ENCODE results near the gene BAZ2A.

DNA sequence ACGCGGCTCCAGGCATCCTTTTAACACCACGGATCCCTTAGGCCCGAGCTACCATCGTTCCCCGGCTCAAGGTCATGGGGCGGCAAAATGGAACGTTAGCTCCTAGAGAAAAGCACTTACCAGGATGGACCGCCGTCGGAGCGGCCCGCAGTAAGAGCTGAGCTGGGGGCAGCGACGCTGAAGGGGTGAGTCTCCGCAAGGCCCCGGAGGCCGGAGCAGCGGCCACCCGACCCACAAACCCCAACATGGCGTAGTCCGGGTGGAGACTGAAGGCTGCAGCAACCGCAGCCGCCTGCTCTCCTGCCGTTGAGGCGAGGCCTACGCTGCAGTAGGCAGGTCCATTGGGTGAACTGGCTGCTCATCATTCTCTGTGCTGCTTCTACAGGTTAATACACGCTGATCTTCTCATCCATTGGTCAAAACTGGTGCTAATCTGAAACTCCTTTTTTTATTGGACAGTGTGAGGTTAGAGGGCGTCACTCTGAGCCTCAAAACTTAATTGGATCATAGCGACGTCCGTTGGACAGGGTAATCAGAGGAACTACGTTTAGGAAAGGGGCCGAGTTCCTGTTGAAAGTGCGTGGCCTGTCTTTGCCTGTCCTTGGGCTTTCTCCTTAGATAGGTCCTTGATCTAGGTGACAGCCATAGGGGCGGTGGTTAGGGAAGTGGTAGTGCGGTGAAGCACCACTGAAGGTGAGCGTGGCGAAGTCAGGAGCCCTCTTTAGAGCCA is 15.8 kb upstream of the BAZ2A start, which contains the start of gene ATP5F1B:
- TF ChIP-seq POLR2A (IDR thresholded peaks at IDR 0.05; ENCODE audit: borderline replicate concordance, extremely low read depth, insufficient read depth, insufficient read length) (peak; percentile 98), RAD21 (IDR thresholded peaks at IDR 0.05; ENCODE audit: low read depth) (no peak), ZNF274 (IDR thresholded peaks at IDR 0.05; ENCODE audit: low read depth, low read length) (no peak), POLR2AphosphoS5 (IDR thresholded peaks at IDR 0.05; ENCODE audit: low read depth, low read length) (peak; percentile 99), ZFX (IDR thresholded peaks at IDR 0.05) (peak; percentile 93)
- TF ChIP-seq, protein P1, sequence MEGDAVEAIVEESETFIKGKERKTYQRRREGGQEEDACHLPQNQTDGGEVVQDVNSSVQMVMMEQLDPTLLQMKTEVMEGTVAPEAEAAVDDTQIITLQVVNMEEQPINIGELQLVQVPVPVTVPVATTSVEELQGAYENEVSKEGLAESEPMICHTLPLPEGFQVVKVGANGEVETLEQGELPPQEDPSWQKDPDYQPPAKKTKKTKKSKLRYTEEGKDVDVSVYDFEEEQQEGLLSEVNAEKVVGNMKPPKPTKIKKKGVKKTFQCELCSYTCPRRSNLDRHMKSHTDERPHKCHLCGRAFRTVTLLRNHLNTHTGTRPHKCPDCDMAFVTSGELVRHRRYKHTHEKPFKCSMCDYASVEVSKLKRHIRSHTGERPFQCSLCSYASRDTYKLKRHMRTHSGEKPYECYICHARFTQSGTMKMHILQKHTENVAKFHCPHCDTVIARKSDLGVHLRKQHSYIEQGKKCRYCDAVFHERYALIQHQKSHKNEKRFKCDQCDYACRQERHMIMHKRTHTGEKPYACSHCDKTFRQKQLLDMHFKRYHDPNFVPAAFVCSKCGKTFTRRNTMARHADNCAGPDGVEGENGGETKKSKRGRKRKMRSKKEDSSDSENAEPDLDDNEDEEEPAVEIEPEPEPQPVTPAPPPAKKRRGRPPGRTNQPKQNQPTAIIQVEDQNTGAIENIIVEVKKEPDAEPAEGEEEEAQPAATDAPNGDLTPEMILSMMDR (IDR thresholded peaks at IDR 0.05 in 2 of 3, conservative IDR thresholded peaks at IDR 0.05 in 1 of 3; ENCODE audit: borderline replicate concordance in 1 of 3, insufficient read depth in 1 of 3, low read depth in 2 of 3, low read length in 2 of 3), result no peak
- TF ChIP-seq, protein P2, sequence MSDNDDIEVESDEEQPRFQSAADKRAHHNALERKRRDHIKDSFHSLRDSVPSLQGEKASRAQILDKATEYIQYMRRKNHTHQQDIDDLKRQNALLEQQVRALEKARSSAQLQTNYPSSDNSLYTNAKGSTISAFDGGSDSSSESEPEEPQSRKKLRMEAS (IDR thresholded peaks at IDR 0.05), result peak; percentile 91
